Frontal cortex (tissue), 4 donors: ENCODE data around the gene LRRC57. TPM values are rescaled to one million over a fixed set of nuclear protein-coding genes. Genes with fewer than 3 reads are reported as not detected.

ENCODE experiments used
- DNase-seq, 2 donors: peaks; one replicate each; pipeline ENCODE4 v3.0.0; 2012; ENCODE audit warnings: low spot score in 2 of 2
- FAIRE-seq: peaks from 2 replicates; lab custom pipeline; 2012; peaks lifted over from hg19 to GRCh38; lab: Jason Lieb, UNC
- total RNA-seq: library from RNA; depleted of rRNA; stranded (reverse); fragments of >200 nt; gene quantifications from one replicate; pipeline ENCODE4 v1.2.3, GENCODE V29; 2014
- donor health status: control.
- donor health status: control.
- donor health status: control.

The LRRC57 gene
- total RNA-seq, 1 donor from 2014 or later = 14.3 TPM

GRCh38 chr15:42495361-42496212, 53.0 kb downstream of the LRRC57 start, which contains the start of gene SNAP23:
Gene SNAP23, plus strand, starts transcription at chr15:42495634. Its CDS starts 16,213 bp downstream, at chr15:42511847.
- FAIRE-seq (no peak), DNase-seq (peak; percentile 86 to 87)

DNA sequence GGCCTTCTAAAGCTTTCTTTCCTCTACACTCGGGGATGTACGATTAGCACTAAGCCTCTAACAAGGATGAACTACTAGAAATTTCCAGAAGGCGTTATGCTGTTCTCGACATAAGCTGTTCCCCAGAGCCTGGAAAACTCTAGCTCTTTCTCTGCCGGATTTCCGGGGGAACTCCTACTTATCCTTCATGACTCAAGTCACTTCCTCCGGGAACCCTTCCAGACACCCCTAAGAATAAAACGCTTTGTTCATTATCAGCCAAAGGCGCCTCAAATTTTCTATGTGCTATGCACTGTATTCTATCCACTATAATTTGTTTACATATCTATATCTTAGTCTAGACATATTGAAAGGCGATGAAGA, 53.6 kb downstream of the LRRC57 start:
- DNase-seq = peak; percentile 68 to 69
- no peak for FAIRE-seq

GRCh38 chr15:42493679-42494078, 54.9 kb downstream of the LRRC57 start:
- FAIRE-seq = no peak
- DNase-seq = no peak

DNA sequence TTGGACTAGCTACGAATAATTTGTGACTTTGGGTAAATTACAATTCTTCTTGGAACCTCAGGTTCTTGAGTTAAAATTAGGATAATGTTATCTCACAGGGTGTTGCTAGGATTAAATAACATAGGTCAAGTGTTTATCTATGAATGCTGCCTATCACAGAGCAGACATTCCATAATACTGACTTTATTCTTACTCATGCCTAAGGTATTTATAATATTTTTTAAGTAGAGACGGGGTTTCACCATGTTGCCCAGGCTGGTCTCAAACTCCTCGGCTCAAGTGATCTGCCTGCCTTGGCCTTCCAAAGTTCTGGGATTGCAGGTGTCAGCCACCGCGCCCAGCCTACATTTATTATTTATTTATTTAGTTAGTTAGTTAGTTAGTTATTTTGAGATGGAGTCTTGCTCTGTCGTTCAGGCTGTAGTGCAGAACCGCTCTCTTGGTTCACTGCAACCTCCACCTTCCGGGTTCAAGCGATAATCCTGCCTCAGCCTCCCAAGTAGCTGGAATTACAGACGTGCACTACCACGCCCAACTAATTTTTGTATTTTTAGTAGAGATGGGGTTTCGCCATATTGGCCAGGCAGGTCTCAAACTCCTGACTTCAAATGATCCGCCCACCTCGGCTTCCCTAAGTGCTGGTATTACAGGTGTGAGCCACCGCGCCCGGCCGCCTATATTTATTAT, 56.9 kb downstream of the LRRC57 start:
- no peak for FAIRE-seq
- DNase-seq = no peak

- DNase-seq (peak; percentile 80 to 85), FAIRE-seq (no peak)
Observed at GRCh38 chr15:42490671-42491538, 57.7 kb downstream of the LRRC57 start, which contains the start of gene ZNF106. Gene ZNF106, minus strand, starts transcription at chr15:42491141. Its CDS starts 18,852 bp downstream, at chr15:42472289.

GRCh38 chr15:42490291-42490670, 58.3 kb downstream of the LRRC57 start:
- no peak for FAIRE-seq
- DNase-seq = peak; percentile 27 to 39

Other genes with a start within 250 kb of the LRRC57 start
- 2.0 TPM for gene CAPN3, start 189.3 kb downstream of the LRRC57 start, total RNA-seq
- 39.1 TPM for gene ZNF106, start 57.7 kb downstream of the LRRC57 start, total RNA-seq
- gene SNAP23, start 53.2 kb downstream of the LRRC57 start, total RNA-seq = 22.4 TPM
- 60.7 TPM for gene HAUS2, start within 50 bp of the LRRC57 start, total RNA-seq
- 5.3 TPM for gene STARD9, start 26.8 kb upstream of the LRRC57 start, total RNA-seq
- gene CDAN1, start 188.3 kb upstream of the LRRC57 start, total RNA-seq = 9.8 TPM